Measurements from ENCODE around the gene GBP3.
"Not testable (repeated sequence)": the region's sequence is repeated elsewhere in the genome, so short reads cannot be mapped to it uniquely, and the experiment has no call there.

DNA sequence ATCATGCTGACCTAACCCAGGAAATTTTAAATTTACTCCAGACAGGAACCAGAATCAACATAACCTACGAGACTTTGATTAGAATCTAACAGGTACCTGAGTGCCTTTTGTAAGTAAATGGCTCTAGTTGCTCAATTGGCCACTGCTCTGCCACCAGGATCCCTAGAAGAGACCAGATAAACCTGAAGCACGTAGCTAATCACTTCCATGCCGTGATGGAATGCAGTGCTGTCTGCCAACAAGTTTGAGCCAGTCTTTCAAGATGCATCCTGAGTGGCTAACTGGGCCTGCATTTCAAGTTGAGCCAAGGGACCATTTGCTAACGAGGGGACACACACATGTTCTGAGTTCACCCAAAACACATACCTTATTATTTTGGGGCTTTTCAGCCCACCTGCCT is 26.5 kb upstream of the GBP3 start:
- TF ChIP-seq, protein P1, sequence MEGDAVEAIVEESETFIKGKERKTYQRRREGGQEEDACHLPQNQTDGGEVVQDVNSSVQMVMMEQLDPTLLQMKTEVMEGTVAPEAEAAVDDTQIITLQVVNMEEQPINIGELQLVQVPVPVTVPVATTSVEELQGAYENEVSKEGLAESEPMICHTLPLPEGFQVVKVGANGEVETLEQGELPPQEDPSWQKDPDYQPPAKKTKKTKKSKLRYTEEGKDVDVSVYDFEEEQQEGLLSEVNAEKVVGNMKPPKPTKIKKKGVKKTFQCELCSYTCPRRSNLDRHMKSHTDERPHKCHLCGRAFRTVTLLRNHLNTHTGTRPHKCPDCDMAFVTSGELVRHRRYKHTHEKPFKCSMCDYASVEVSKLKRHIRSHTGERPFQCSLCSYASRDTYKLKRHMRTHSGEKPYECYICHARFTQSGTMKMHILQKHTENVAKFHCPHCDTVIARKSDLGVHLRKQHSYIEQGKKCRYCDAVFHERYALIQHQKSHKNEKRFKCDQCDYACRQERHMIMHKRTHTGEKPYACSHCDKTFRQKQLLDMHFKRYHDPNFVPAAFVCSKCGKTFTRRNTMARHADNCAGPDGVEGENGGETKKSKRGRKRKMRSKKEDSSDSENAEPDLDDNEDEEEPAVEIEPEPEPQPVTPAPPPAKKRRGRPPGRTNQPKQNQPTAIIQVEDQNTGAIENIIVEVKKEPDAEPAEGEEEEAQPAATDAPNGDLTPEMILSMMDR (conservative IDR thresholded peaks at IDR 0.05) = not testable (repeated sequence)
- not testable (repeated sequence) for TF ChIP-seq ZFX (IDR thresholded peaks at IDR 0.05)
